CD4-positive, alpha-beta T cell treated with Interleukin-17A for 4 hours (primary cell): Measurements from ENCODE around the gene TIMM50.

Source experiments
- DNase-seq: peaks from one replicate; pipeline ENCODE4 v3.0.0-alpha.2; 2020; ENCODE audit warnings: mixed read lengths

The TIMM50 gene

GRCh38 chr19:39539165-39539517 lies 58.5 kb downstream of the TIMM50 start:
- no peak for DNase-seq

GRCh38 chr19:39539518-39540332 lies 59.1 kb downstream of the TIMM50 start, which contains the start of gene EID2:
TSS of gene EID2 (minus strand) at chr19:39540161. CDS start at chr19:39540079, 82 bp downstream.
- peak; percentile 97 for DNase-seq

GRCh38 chr19:39540333-39540673 lies 59.7 kb downstream of the TIMM50 start:
- no peak for DNase-seq
